Measurements from ENCODE around the gene FAM131B.
A peak's percentile ranks its signal among the peaks of the same experiment; 100 is the strongest.
"Not testable (repeated sequence)": the region's sequence is repeated elsewhere in the genome, so short reads cannot be mapped to it uniquely, and the experiment has no call there.

Gene FAM131B

GRCh38 chr7:143362131-143363015 lies at the start of gene FAM131B:
Gene FAM131B (minus strand): TSS chr7:143362713. CDS start chr7:143362603, 110 bp downstream.
- no peak for DNase-seq

- DNase-seq = no peak
Measured at GRCh38 chr7:143411976-143412708, 49.6 kb upstream of the FAM131B start.

- peak; percentile 69 for DNase-seq
Measured at GRCh38 chr7:143410521-143411004, 48.0 kb upstream of the FAM131B start.

- peak; percentile 96 for DNase-seq
Measured at GRCh38 chr7:143408686-143409561, 46.4 kb upstream of the FAM131B start, which contains the start of gene EPHA1. Gene EPHA1 (minus strand): TSS chr7:143408856. CDS start chr7:143408805, 51 bp downstream.

GRCh38 chr7:143408252-143408685 lies 45.8 kb upstream of the FAM131B start:
- peak; percentile 64 for DNase-seq

DNA sequence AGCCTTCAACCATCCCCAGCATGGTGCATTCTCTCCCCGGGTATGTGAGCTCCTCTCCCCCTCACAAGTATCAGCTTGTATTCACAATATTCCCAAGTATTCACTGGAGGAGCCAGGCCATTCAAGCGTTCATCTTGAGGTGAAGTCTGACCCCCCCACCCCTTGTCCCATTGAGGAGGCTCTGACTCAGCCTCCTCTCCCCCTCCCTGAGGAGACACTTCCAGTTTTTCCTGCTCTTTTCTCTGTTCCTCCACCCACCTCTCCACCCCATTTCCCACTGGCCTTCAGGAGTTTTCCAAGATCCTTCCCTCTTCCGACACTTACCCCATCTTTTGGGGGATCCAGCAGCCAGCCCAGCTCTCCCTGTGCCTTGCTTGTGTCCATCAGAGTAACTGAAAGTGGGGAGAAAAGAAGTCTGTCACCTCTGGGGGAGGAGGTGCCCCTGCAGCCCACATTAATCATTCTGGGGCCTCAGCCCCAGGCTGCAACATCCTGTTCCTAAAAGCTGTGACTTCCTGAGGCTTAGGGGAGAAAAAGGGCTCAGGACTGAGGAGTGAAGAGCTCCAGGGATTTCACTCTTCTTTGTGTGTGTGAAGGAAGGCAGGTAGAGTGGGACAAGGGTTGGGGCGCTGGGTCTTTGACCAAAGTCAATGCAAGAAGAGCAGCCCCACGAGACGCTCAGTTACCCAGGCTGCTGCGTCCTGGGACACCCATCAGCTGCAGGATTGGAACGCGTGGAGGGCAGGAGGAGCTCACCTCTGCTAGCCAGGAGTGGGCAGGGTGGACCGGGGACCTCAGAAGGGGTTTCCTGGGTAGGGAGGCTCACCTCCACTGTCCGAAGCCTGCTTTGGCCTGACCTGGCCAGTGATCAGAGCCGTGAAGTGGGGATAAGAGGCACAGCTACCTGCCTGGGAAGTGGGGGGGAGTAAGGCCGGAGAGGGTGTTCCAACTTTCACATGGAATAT lies 45.1 kb upstream of the FAM131B start:
- peak; percentile 62 for DNase-seq

- no peak for DNase-seq
Measured at GRCh38 chr7:143406002-143406357, 43.5 kb upstream of the FAM131B start.

DNA sequence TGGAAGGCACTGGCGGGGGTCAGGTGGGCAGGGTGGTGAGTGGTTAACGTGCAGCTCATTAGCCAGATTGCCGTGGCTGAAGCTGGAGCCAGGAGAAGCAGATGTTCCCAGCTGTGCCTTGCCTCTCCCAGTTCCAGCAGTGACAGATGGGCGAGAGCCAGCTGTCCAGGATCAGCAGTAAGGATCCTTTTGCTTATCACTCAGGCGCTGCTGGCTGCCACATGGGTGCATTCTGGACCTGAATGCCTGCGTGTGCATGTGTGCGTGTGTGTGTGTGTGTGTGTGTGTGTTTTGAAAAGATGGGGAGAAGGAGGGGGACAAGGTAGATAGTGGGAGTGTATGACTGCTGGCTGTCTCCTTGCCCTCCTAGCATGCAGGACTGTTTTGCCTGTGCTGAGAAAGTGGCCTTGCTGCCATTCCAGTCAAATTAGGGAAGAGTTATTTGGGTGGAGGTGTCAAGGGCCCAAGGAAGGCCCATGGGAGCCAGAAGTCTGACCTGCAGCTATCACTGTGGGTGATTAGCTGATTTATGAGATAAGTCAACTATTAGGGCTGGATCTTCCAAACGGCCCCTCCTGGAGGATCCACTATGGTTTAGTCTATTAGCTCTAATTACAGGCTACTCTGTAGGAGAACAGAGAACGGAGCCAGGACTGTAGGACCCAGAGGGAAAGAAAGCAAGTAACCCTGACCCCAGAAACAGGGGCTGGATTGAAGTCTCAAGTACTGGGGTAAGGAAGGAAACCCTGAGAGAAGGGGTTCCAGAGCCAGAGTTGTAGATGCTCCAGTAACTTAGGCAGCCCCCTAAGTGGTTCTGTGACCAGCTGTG lies 42.9 kb upstream of the FAM131B start:
- DNase-seq = peak; percentile 66

DNA sequence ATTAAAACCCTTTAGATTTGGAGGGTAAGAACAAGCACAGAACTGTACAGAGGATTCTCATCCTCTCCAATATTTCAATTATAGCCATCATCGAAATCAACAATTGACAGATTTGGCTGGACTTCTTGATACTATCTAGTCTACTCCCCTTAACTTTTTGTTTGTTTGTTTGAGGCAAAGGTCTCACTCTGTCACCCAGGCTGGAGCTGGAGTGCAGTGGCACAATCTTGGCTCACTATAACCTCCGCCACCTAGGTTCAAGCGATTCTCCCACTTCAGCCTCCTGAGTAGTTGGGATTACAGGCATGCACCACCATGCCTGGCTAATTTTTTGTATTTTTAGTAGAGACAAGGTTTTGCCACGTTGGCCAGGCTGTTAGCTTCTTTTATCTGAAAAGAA lies 39.7 kb upstream of the FAM131B start:
- DNase-seq = not testable (repeated sequence)

GRCh38 chr7:143401265-143401664 lies 38.8 kb upstream of the FAM131B start:
- no peak for DNase-seq

DNA sequence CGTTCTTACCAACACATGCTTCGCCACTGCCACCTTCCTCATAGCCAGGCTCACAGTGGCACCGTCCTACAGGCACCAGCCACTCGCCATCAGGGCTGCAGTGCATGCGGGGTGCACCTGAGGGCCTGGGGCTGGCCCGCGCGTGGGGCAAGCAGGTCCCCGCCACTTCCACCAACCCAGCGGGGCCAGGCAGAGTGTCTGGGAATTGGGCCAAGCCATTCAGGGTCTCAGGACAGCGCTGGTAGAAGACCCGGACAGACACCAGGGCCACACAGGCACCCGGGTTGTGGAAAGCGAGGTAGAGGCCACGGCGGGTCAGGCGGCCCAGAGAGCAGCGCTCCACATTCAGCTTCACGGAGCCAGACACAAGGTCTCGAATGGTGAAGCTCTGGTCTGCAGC lies 37.1 kb upstream of the FAM131B start:
- DNase-seq = no peak

DNA sequence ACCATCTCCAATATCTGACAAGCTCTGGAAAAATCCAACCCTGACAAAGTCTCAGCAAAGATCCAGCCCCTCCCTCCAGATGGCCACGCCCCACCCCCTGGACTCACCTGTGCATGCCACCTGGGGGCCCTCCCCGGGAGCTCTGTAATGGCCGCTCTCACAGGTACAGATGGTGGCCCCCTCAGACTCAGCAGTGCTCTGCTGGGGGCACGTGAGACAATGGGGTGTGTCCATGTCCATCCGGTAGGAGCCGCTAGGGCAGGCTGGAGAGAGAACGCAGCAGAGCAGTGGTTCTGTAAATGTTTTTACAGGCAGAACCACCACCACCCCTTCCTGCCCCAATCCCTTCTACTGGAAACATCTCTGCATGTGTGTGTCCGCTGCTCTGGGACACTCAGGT lies 36.6 kb upstream of the FAM131B start:
- DNase-seq = no peak

- no peak for DNase-seq
Measured at GRCh38 chr7:143398616-143399015, 36.1 kb upstream of the FAM131B start.

- no peak for DNase-seq
Measured at GRCh38 chr7:143397710-143398530, 35.4 kb upstream of the FAM131B start.

GRCh38 chr7:143396625-143397556 lies 34.4 kb upstream of the FAM131B start:
- DNase-seq = peak; percentile 70

- peak; percentile 58 for DNase-seq
Measured at GRCh38 chr7:143396182-143396581, 33.7 kb upstream of the FAM131B start.

DNA sequence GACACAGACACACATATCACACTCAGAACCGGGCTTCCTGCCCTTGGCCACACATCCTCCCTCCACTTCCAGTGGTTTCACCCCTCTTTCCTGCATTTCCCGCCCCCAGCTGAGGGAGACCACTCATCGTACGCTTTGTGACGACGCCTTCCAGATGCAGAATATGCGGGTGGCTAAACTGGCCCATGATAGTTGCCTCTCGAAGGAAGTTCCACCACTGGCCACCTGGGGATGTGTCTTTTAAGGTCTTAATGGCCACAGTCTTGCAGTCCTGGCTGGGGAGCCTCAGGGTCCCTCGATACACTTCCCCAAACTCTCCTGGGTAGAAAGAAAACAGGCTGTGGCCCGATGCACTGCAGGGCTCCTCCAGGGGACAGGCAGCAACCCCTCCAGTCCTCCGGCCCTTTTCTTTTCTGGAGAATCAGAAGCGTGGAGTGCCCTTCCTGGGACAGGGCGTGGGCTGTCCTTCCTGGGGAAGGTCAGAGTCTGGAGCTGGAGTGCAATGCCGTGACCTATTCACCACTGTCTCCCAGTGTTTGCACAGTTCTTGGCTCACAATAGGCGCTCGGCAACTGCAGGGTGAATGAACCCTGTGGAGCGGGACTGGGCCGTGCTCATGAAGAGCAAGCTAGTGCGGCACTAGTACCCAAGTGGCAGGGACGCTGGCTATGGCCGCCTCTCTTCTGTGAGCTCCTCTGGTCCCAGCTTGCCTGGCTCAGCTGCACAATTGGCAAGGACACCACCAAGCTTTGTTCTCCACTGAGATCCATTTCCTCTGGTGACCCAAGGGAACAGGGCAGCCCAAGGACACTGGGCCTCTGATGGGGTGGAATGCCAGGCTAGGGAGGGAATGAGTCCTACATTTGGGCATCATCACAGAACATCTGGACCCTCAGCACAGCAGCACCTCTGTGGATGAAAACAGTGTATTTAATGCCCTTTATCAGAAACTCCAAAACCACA lies 33.0 kb upstream of the FAM131B start:
- DNase-seq = peak; percentile 68

Measured in islet precursor cell (in vitro differentiated cells).